Central memory CD8-positive, alpha-beta T cell (primary cell): Measurements from ENCODE around the gene KRTAP10-5.
A peak's percentile ranks its signal among the peaks of the same experiment; 100 is the strongest.
"Not testable (repeated sequence)": the region's sequence is repeated elsewhere in the genome, so short reads cannot be mapped to it uniquely, and the experiment has no call there.

Experiments
- ATAC-seq: fragments of 150-1000 bp; cut with Tn5 transposase; replicated peaks from 2 replicates; pipeline ENCODE4 v1.10.0; 2022; ENCODE audit warnings: mild to moderate bottlenecking, moderate FRiP score, moderate number of reproducible peaks; ENCODE audit not compliant: poor library complexity, severe bottlenecking; ENCODE audit errors: extremely low read depth
- DNase-seq, 2 donors: peaks; one replicate each; pipeline ENCODE4 v3.0.0; 2021; ENCODE audit warnings: low spot score in 2 of 2
- H3K27ac Mint-ChIP-seq: one replicate; pipeline ENCODE4 v1.8.0; 2022; ENCODE audit warnings: low read depth, mild to moderate bottlenecking, moderate library complexity, mixed read lengths
- H3K27me3 Mint-ChIP-seq: one replicate; pipeline ENCODE4 v1.8.0; 2022; ENCODE audit warnings: mixed read lengths
- H3K36me3 Mint-ChIP-seq: one replicate; pipeline ENCODE4 v1.8.0; 2022; ENCODE audit warnings: mild to moderate bottlenecking, moderate library complexity, mixed read lengths; ENCODE audit not compliant: insufficient read depth
- H3K4me1 Mint-ChIP-seq: one replicate; pipeline ENCODE4 v1.8.0; 2022; ENCODE audit warnings: mixed read lengths
- H3K4me3 Mint-ChIP-seq: one replicate; pipeline ENCODE4 v1.8.0; 2022; ENCODE audit warnings: mild to moderate bottlenecking, moderate library complexity, mixed read lengths
- H3K9me3 Mint-ChIP-seq: one replicate; pipeline ENCODE4 v1.8.0; 2022; ENCODE audit warnings: mixed read lengths

The KRTAP10-5 gene

GRCh38 chr21:44580231-44580821 lies at the start of gene KRTAP10-5:
Gene KRTAP10-5, minus strand, starts transcription at chr21:44580604. Its CDS starts 26 bp downstream, at chr21:44580578.
- not testable (repeated sequence) for H3K36me3 Mint-ChIP-seq, H3K4me3 Mint-ChIP-seq, H3K27ac Mint-ChIP-seq, DNase-seq, ATAC-seq, H3K4me1 Mint-ChIP-seq
- H3K9me3 Mint-ChIP-seq = peaks cover 17% of the 10 kb centered on the region
- peaks cover 31% of the 10 kb centered on the region for H3K27me3 Mint-ChIP-seq

GRCh38 chr21:44628707-44629391 lies 48.4 kb upstream of the KRTAP10-5 start:
- H3K27ac Mint-ChIP-seq = peak overlapping the region; percentile 83
- no peaks in the 10 kb centered on the region for H3K27me3 Mint-ChIP-seq
- peak overlapping the region; percentile 19 for H3K4me3 Mint-ChIP-seq
- ATAC-seq (no peak), DNase-seq (no peak)
- H3K4me1 Mint-ChIP-seq = peaks cover 57% of the 10 kb centered on the region
- peaks cover 43% of the 10 kb centered on the region for H3K9me3 Mint-ChIP-seq
- H3K36me3 Mint-ChIP-seq = peaks cover 4% of the 10 kb centered on the region

GRCh38 chr21:44627831-44628233 lies 47.4 kb upstream of the KRTAP10-5 start:
- not testable (repeated sequence) for DNase-seq, H3K4me3 Mint-ChIP-seq, H3K36me3 Mint-ChIP-seq, ATAC-seq, H3K27me3 Mint-ChIP-seq
- peaks cover 64% of the 10 kb centered on the region for H3K4me1 Mint-ChIP-seq
- H3K27ac Mint-ChIP-seq = peak overlapping the region; percentile 91
- H3K9me3 Mint-ChIP-seq = peaks cover 47% of the 10 kb centered on the region

GRCh38 chr21:44627181-44627822 lies 46.9 kb upstream of the KRTAP10-5 start:
- H3K4me1 Mint-ChIP-seq = peaks cover 64% of the 10 kb centered on the region
- DNase-seq, H3K36me3 Mint-ChIP-seq, ATAC-seq, H3K27me3 Mint-ChIP-seq: not testable (repeated sequence)
- peaks cover 52% of the 10 kb centered on the region for H3K9me3 Mint-ChIP-seq
- H3K4me3 Mint-ChIP-seq = peak overlapping the region; percentile 9
- H3K27ac Mint-ChIP-seq = peak overlapping the region; percentile 91

GRCh38 chr21:44626673-44627143 lies 46.3 kb upstream of the KRTAP10-5 start, which contains the start of gene KRTAP10-9:
Gene KRTAP10-9, plus strand, starts transcription at chr21:44627093. Its CDS starts 79 bp downstream, at chr21:44627172.
- H3K27ac Mint-ChIP-seq = peak within 1 kb of the TSS; percentile 91
- ATAC-seq (no peak), DNase-seq (no peak)
- peaks cover 5% of the 10 kb centered on the region for H3K36me3 Mint-ChIP-seq
- H3K9me3 Mint-ChIP-seq = peaks cover 49% of the 10 kb centered on the region
- no peaks in the 10 kb centered on the region for H3K27me3 Mint-ChIP-seq
- H3K4me1 Mint-ChIP-seq = peaks cover 64% of the 10 kb centered on the region
- peak within 1 kb of the TSS; percentile 32 for H3K4me3 Mint-ChIP-seq

GRCh38 chr21:44626262-44626661 lies 45.9 kb upstream of the KRTAP10-5 start:
- H3K27me3 Mint-ChIP-seq = no peaks in the 10 kb centered on the region
- H3K36me3 Mint-ChIP-seq = peaks cover 5% of the 10 kb centered on the region
- ATAC-seq (peak; percentile 94), DNase-seq (peak in 1 of 2 donors; percentile 41)
- H3K4me3 Mint-ChIP-seq = peak overlapping the region; percentile 32
- H3K4me1 Mint-ChIP-seq = peaks cover 63% of the 10 kb centered on the region
- H3K27ac Mint-ChIP-seq = peak overlapping the region; percentile 75
- peaks cover 44% of the 10 kb centered on the region for H3K9me3 Mint-ChIP-seq

GRCh38 chr21:44625756-44626155 lies 45.4 kb upstream of the KRTAP10-5 start:
- DNase-seq = no peak
- no peaks in the 10 kb centered on the region for H3K27me3 Mint-ChIP-seq
- H3K27ac Mint-ChIP-seq = peak overlapping the region; percentile 75
- no peak for ATAC-seq
- peaks cover 5% of the 10 kb centered on the region for H3K36me3 Mint-ChIP-seq
- H3K4me3 Mint-ChIP-seq = peak overlapping the region; percentile 32
- peaks cover 60% of the 10 kb centered on the region for H3K4me1 Mint-ChIP-seq
- peaks cover 41% of the 10 kb centered on the region for H3K9me3 Mint-ChIP-seq

GRCh38 chr21:44623575-44623974 lies 43.2 kb upstream of the KRTAP10-5 start:
- no peak for ATAC-seq
- DNase-seq = no peak
- peaks cover 10% of the 10 kb centered on the region for H3K36me3 Mint-ChIP-seq
- H3K27me3 Mint-ChIP-seq = no peaks in the 10 kb centered on the region
- no peak overlapping the region for H3K27ac Mint-ChIP-seq
- peaks cover 66% of the 10 kb centered on the region for H3K4me1 Mint-ChIP-seq
- H3K4me3 Mint-ChIP-seq = no peak overlapping the region
- H3K9me3 Mint-ChIP-seq = peaks cover 47% of the 10 kb centered on the region

GRCh38 chr21:44619886-44620285 lies 39.5 kb upstream of the KRTAP10-5 start:
- Mint-ChIP-seq H3K4me1 (peaks cover 68% of the 10 kb centered on the region), H3K4me3 (peak overlapping the region; percentile 67), H3K27me3 (no peaks in the 10 kb centered on the region), H3K36me3 (peaks cover 10% of the 10 kb centered on the region), H3K27ac (peak overlapping the region; percentile 95), H3K9me3 (peaks cover 47% of the 10 kb centered on the region)
- no peak for ATAC-seq
- DNase-seq = no peak

- DNase-seq (peak in 1 of 2 donors; percentile 52), ATAC-seq (peak; percentile 99)
- Mint-ChIP-seq H3K36me3 (peaks cover 10% of the 10 kb centered on the region), H3K27ac (peak overlapping the region; percentile 95), H3K4me3 (peak overlapping the region; percentile 67), H3K4me1 (peaks cover 64% of the 10 kb centered on the region), H3K9me3 (peaks cover 39% of the 10 kb centered on the region), H3K27me3 (no peaks in the 10 kb centered on the region)
Measured at GRCh38 chr21:44618909-44619308, 38.5 kb upstream of the KRTAP10-5 start.

GRCh38 chr21:44618504-44618903 lies 38.1 kb upstream of the KRTAP10-5 start:
- Mint-ChIP-seq H3K9me3 (peaks cover 35% of the 10 kb centered on the region), H3K27ac (peak overlapping the region; percentile 95), H3K4me1 (peaks cover 60% of the 10 kb centered on the region), H3K36me3 (peaks cover 9% of the 10 kb centered on the region), H3K4me3 (peak overlapping the region; percentile 67), H3K27me3 (no peaks in the 10 kb centered on the region)
- ATAC-seq (peak; percentile 29), DNase-seq (no peak)

GRCh38 chr21:44617071-44617501 lies 36.7 kb upstream of the KRTAP10-5 start:
- peaks cover 63% of the 10 kb centered on the region for H3K4me1 Mint-ChIP-seq
- peak overlapping the region; percentile 1 for H3K4me3 Mint-ChIP-seq
- H3K27ac Mint-ChIP-seq = no peak overlapping the region
- ATAC-seq (no peak), DNase-seq (no peak)
- H3K27me3 Mint-ChIP-seq = no peaks in the 10 kb centered on the region
- peaks cover 7% of the 10 kb centered on the region for H3K36me3 Mint-ChIP-seq
- peaks cover 21% of the 10 kb centered on the region for H3K9me3 Mint-ChIP-seq
